ENCODE measurements around the gene MYO15A.

- TF ChIP-seq, protein P1, sequence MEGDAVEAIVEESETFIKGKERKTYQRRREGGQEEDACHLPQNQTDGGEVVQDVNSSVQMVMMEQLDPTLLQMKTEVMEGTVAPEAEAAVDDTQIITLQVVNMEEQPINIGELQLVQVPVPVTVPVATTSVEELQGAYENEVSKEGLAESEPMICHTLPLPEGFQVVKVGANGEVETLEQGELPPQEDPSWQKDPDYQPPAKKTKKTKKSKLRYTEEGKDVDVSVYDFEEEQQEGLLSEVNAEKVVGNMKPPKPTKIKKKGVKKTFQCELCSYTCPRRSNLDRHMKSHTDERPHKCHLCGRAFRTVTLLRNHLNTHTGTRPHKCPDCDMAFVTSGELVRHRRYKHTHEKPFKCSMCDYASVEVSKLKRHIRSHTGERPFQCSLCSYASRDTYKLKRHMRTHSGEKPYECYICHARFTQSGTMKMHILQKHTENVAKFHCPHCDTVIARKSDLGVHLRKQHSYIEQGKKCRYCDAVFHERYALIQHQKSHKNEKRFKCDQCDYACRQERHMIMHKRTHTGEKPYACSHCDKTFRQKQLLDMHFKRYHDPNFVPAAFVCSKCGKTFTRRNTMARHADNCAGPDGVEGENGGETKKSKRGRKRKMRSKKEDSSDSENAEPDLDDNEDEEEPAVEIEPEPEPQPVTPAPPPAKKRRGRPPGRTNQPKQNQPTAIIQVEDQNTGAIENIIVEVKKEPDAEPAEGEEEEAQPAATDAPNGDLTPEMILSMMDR (IDR thresholded peaks at IDR 0.05): no peak
- TF ChIP-seq EZH2 (IDR thresholded peaks at IDR 0.05; ENCODE audit: borderline replicate concordance, insufficient read depth, low read depth, low read length, poor library complexity, severe bottlenecking): no peak
Observed at GRCh38 chr17:18187226-18187625, 78.7 kb downstream of the MYO15A start.

Measured in B cell (primary cell).